Measurements from ENCODE around the gene KCTD17. TPM values are rescaled to one million over a fixed set of nuclear protein-coding genes. Genes with fewer than 3 reads are reported as not detected.

KCTD17 gene
- total and polyA plus RNA-seq, 2 of the 13 experiments (the other 11 are each of a cell fraction or from before 2014, with no cell fraction given): 5.3 to 11.7 TPM

DNA sequence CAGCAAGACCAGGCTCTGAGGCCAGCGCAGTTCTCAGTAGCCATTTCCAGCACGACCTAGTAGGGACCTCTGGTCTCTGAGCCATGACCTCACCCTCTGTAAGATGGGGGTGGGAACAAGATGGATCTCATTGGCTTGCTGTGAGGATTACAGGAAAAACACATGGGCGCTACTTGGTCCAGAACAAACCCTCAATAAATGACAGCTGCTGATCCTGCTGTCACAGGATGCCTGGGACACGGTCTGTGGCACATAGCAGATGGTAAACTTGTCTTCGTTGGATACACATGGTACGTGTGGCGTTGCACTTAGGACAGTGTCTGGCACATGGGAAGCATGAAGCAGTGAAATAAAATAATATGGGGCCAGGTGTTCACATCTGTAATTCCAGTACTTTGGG, 4.5 kb upstream of the KCTD17 start (continued):
- TF ChIP-seq, protein P1, sequence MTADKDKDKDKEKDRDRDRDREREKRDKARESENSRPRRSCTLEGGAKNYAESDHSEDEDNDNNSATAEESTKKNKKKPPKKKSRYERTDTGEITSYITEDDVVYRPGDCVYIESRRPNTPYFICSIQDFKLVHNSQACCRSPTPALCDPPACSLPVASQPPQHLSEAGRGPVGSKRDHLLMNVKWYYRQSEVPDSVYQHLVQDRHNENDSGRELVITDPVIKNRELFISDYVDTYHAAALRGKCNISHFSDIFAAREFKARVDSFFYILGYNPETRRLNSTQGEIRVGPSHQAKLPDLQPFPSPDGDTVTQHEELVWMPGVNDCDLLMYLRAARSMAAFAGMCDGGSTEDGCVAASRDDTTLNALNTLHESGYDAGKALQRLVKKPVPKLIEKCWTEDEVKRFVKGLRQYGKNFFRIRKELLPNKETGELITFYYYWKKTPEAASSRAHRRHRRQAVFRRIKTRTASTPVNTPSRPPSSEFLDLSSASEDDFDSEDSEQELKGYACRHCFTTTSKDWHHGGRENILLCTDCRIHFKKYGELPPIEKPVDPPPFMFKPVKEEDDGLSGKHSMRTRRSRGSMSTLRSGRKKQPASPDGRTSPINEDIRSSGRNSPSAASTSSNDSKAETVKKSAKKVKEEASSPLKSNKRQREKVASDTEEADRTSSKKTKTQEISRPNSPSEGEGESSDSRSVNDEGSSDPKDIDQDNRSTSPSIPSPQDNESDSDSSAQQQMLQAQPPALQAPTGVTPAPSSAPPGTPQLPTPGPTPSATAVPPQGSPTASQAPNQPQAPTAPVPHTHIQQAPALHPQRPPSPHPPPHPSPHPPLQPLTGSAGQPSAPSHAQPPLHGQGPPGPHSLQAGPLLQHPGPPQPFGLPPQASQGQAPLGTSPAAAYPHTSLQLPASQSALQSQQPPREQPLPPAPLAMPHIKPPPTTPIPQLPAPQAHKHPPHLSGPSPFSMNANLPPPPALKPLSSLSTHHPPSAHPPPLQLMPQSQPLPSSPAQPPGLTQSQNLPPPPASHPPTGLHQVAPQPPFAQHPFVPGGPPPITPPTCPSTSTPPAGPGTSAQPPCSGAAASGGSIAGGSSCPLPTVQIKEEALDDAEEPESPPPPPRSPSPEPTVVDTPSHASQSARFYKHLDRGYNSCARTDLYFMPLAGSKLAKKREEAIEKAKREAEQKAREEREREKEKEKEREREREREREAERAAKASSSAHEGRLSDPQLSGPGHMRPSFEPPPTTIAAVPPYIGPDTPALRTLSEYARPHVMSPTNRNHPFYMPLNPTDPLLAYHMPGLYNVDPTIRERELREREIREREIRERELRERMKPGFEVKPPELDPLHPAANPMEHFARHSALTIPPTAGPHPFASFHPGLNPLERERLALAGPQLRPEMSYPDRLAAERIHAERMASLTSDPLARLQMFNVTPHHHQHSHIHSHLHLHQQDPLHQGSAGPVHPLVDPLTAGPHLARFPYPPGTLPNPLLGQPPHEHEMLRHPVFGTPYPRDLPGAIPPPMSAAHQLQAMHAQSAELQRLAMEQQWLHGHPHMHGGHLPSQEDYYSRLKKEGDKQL (CRISPR knock-in tag; IDR thresholded peaks at IDR 0.05; ENCODE audit: low read depth): no peak
- TF ChIP-seq FOXC1 (CRISPR knock-in tag; IDR thresholded peaks at IDR 0.05; ENCODE audit: borderline replicate concordance) (no peak), RAD51 (IDR thresholded peaks at IDR 0.05; ENCODE audit: borderline replicate concordance) (no peak), AGO1 (IDR thresholded peaks at IDR 0.05; ENCODE audit: low read depth, low read length, poor library complexity, severe bottlenecking) (no peak), SAP130 (CRISPR knock-in tag; IDR thresholded peaks at IDR 0.05; ENCODE audit: low read depth) (peak; percentile 24; the same call in 1 of the 2 replicates), POGZ (CRISPR knock-in tag; IDR thresholded peaks at IDR 0.05) (no peak), JUN (CRISPR knock-in tag; IDR thresholded peaks at IDR 0.05) (no peak)
- TF ChIP-seq, protein P2, sequence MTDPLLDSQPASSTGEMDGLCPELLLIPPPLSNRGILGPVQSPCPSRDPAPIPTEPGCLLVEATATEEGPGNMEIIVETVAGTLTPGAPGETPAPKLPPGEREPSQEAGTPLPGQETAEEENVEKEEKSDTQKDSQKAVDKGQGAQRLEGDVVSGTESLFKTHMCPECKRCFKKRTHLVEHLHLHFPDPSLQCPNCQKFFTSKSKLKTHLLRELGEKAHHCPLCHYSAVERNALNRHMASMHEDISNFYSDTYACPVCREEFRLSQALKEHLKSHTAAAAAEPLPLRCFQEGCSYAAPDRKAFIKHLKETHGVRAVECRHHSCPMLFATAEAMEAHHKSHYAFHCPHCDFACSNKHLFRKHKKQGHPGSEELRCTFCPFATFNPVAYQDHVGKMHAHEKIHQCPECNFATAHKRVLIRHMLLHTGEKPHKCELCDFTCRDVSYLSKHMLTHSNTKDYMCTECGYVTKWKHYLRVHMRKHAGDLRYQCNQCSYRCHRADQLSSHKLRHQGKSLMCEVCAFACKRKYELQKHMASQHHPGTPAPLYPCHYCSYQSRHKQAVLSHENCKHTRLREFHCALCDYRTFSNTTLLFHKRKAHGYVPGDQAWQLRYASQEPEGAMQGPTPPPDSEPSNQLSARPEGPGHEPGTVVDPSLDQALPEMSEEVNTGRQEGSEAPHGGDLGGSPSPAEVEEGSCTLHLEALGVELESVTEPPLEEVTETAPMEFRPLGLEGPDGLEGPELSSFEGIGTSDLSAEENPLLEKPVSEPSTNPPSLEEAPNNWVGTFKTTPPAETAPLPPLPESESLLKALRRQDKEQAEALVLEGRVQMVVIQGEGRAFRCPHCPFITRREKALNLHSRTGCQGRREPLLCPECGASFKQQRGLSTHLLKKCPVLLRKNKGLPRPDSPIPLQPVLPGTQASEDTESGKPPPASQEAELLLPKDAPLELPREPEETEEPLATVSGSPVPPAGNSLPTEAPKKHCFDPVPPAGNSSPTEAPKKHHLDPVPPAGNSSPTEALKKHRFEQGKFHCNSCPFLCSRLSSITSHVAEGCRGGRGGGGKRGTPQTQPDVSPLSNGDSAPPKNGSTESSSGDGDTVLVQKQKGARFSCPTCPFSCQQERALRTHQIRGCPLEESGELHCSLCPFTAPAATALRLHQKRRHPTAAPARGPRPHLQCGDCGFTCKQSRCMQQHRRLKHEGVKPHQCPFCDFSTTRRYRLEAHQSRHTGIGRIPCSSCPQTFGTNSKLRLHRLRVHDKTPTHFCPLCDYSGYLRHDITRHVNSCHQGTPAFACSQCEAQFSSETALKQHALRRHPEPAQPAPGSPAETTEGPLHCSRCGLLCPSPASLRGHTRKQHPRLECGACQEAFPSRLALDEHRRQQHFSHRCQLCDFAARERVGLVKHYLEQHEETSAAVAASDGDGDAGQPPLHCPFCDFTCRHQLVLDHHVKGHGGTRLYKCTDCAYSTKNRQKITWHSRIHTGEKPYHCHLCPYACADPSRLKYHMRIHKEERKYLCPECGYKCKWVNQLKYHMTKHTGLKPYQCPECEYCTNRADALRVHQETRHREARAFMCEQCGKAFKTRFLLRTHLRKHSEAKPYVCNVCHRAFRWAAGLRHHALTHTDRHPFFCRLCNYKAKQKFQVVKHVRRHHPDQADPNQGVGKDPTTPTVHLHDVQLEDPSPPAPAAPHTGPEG (CRISPR knock-in tag; IDR thresholded peaks at IDR 0.05): no peak
- TF ChIP-seq, protein P3, sequence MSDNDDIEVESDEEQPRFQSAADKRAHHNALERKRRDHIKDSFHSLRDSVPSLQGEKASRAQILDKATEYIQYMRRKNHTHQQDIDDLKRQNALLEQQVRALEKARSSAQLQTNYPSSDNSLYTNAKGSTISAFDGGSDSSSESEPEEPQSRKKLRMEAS (IDR thresholded peaks at IDR 0.05): no peak
